ENCODE results near the gene DNAH7.

- TF ChIP-seq CTCF (IDR thresholded peaks at IDR 0.05) = no peak
- TF ChIP-seq POLR2A (IDR thresholded peaks at IDR 0.05) = no peak
Measured at GRCh38 chr2:196036442-196036841, 32.2 kb downstream of the DNAH7 start.
